ENCODE data around the gene OPRL1.

The OPRL1 gene

DNA sequence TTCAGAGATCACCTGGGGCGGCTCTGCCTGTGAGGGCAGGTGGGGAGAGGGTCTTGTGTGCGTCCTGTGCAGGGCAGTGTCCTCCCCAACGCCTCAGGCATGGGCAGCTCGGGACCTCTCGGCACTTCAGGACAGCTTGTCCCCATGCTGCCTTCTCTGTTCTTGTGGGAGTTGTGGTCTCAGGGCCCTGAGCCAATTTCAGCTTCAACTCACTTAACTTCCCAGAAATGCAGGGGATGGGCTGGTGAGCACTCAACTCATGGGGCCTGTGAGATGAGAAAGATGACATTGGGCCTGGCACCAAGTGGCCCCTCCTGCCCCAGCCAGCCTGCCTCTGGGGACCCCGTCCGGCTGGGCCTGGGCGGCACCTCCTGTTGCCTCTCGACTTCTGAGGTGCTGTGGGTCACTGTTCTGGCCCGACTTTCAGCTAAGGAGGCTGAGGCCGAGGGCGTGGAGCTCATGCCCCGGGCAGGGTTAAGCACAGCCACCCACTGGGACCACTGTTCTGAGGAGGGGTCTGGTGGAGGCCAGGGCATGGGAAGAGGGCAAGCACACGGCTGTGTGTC is 7.3 kb upstream of the OPRL1 start:
- DNase-seq, result no peak

GRCh38 chr20:64073476-64074183 is 6.3 kb upstream of the OPRL1 start:
- DNase-seq, result no peak

DNA sequence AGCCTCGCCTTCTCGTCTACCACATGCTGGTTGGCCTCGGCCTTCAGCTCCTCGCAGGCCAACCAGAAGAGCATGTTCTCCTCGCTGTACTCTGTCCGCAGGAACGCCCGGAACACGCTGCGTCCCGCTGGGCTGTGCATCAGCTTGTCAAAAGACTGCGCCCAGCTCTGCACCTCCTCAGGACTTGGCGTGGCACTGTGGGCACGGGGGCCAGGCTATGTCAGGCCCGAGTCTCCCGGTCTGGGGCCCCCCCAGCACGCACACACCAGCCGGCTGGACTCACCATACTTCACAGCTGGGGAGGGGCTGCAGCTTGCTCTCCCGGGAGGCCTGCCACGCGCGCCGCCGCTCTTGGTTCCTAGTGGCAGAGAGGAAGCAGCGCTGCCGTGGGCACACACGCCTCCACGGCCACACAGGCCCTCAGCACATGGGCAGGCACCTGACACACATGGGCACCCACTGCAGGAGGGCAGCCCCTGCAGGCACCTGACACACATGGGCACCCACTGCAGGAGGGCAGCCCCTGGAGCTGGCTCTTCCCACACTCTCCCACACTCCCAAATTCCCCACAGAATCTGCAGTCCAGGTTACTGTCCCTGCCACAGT is 5.6 kb upstream of the OPRL1 start:
- no peak for DNase-seq

- DNase-seq, result no peak
Observed at GRCh38 chr20:64074963-64075362, 4.9 kb upstream of the OPRL1 start.

DNA sequence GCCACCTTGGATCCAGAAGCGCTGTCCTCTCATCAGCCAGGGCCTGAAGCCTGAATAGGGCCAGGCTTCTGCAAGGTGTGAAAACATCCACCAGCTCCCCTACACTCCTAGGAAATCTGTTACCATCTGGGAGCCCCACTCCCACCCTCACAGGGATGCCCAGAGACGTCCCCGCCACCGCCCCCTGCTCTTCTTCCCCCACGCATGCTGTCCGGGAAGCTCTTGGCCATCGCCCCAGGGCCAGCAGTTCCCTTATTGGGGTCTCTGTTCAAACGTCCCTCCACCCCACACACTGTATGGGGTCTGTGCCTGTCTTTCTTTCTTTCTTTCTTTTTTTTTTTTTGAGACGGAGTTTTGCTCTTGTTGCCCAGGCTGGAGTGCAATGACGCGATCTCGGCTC is 4.3 kb upstream of the OPRL1 start:
- no peak for DNase-seq

- DNase-seq, result no peak
Observed at GRCh38 chr20:64076061-64076997, 3.6 kb upstream of the OPRL1 start.

DNA sequence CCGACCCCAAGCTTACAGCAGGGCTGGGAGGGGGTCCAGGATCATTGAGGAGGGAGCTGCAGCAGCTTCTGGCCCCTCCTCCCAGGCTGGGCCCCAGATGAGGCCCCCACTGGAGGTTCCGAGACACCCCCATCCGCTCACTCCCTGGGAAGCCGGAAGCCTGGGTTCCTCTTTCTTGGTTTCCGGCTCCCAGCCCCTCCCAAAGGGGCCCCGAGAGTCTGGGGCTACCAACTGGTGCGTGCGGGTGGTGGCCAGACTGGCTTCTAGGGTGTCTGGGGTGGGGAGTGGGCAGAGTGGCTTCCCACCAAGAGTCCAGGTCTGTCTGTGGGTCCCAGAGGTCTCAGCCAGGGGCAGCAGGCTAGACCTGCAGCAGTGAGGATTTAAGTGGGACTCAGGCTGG is 2.8 kb upstream of the OPRL1 start:
- DNase-seq, result no peak

DNA sequence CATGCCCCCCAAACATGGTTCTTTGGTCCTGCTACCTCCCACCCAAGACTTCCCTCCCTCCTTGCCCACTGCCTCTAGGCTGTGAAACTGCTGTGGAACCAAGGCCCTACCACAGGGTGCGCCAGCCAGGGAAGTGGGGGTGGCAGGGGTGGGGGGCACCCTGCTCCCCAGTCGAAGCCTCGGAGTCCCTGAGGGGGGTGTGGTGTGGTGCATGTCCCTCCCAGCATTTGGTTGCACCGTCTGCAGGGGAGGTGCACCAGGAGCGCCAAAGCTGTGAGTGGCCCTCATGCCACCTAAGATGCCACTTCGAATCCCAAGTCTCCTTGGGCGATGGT is 2.4 kb upstream of the OPRL1 start:
- no peak for DNase-seq

DNA sequence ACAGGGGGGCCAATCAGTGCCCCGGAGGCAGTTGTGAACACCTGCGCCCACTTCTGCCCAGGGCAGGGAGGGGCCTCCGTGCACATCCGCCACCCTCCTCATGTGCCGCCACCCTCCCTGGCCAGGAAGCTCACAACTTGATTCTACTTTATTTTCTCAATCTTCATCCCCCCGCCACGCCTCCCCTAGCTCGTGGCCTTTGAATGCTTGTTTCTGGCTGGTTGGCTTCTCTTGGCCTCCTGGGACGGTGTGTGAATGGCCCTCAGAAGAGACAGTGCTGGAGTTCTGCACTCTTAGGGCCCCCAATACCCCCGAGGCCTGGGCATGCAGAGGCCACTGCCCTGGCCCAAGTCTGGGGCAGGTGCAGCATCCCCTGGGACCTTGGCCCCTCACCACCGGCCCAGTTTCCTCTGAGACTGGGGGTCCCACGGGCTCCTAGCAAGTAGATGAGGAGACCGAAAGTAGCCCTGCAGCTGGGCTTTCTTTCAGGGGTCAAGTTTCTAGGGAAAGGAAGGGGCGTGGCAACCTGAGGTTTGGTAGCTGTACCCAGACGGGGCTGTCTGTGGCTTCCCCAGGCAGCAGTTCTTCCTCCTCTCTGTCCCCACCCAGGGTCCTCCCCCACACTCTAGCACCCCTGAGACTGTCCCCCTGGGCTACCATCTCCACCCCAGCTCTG is 1.9 kb upstream of the OPRL1 start:
- no peak for DNase-seq

DNA sequence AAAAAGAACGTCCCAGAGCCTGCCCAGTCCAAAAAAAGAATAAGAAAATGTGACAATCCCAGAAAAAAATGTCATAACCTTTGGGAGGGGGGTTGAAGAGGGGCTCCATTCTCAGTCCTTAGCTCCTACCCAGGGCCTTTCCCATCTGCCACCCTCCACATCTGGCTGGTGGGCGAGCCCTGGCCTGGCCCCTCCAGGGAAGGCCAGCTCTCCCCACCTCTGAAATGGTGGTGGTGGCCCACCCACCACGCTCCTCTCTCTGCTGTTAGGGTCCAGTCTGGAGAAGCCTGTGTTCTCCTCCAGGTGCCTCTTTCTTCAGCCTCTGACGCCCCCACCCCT is 979 bp upstream of the OPRL1 start:
- no peak for DNase-seq

GRCh38 chr20:64079273-64080012 is 439 bp upstream of the OPRL1 start, which contains the start of gene RGS19:
Gene RGS19, minus strand, starts transcription at chr20:64079518. Its CDS starts 2,632 bp downstream, at chr20:64076886.
- DNase-seq, result peak; percentile 72

- DNase-seq, result no peak
Observed at GRCh38 chr20:64080813-64081623, 1.1 kb downstream of the OPRL1 start.

DNA sequence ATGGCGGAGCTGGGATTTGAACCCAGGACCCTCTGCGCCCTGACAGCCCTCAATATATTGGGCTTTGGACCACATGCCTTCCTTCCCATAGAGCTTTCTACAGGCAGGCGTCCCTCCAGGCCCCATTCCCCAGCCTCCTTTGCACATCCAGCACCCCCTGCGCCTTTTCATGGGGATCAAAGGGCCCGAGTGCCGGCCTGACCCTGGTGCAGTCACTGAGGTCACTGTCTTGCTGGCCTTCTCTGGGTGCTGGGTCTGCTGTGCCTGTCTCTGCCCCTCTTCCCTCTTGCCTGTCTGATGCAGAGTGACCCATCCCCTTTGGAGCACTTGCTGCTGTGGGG is 1.7 kb downstream of the OPRL1 start:
- no peak for DNase-seq

DNA sequence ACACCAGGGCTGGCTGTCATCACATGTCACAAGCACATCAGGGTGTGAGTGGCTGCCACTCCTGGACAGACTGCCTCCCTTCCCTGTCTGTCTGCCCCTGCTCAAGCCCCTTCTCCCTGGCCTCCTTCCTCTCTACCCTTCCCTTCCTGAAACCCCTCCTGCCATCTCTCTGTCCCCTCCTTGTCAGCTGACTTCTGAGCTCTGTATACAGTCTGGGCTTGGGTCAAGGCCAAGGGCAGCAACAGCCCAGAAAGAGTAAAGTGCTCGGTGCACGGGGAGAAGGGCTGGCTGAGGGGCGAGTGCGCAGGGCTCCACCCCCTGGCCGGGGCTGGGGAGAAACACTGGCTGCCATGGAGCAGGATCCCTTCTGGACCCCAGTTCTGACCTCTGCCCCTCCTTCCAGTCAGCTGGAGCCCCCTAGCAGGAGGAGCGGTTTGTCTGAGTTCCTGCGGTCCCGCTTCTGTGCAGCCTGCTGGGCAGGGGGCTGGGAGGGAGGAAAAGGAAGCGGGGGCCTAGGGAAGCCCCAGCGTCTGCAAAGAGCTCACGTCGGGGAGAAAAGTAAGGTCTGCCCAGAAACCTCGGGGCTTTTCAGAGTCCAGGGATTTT is 2.3 kb downstream of the OPRL1 start:
- no peak for DNase-seq

GRCh38 chr20:64082820-64083377 is 3.0 kb downstream of the OPRL1 start:
- no peak for DNase-seq

GRCh38 chr20:64083378-64083803 is 3.5 kb downstream of the OPRL1 start:
- peak; percentile 87 for DNase-seq

DNA sequence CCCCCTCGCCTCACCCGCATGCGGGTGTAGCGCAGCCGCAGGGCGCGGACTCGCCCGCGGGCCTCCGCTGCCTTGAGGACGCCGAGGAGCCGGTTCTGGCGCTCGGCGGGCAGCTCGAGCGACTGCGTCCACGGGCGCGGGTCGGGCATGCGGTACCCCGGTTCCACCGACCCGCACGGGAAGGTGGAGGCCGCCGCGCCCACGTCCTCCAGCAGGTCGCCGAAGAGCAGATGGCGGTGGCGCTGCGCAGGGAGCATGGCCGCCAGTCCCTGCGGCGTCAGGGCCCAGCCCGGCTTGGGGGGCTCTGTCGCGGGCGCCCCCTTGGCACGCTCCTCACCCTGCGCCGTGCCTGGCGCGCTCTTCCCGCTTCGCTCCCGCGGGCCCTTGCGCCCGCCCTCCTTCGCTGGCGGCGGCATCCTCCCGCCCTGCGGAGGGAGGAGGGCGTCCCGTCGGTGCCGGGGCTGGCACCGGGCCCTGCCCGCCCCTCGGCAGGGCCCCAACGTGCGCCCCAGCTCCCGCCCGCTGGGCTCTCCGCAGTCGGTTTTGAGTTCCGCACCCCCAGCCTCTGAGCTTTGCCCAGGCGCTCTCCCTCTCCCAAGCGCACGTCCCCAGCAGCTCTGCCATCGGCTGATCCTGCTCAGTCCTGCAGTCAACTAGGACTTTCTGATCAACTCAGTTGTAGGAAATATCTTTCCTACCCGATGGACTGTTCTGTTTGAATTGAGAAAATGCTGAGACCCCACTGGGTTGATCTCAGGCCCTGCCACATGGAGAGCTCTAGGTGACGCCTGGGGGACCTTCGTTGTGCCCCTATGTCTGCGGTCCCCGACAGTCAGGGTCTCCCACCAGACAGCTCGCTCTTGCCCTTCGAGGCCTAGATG is 4.2 kb downstream of the OPRL1 start, which contains the start of gene LKAAEAR1:
TSS of gene LKAAEAR1 (minus strand) at position 595 of the 881 bp plus-strand sequence. CDS start at position 416, 179 bp downstream.
- peak; percentile 64 for DNase-seq

DNA sequence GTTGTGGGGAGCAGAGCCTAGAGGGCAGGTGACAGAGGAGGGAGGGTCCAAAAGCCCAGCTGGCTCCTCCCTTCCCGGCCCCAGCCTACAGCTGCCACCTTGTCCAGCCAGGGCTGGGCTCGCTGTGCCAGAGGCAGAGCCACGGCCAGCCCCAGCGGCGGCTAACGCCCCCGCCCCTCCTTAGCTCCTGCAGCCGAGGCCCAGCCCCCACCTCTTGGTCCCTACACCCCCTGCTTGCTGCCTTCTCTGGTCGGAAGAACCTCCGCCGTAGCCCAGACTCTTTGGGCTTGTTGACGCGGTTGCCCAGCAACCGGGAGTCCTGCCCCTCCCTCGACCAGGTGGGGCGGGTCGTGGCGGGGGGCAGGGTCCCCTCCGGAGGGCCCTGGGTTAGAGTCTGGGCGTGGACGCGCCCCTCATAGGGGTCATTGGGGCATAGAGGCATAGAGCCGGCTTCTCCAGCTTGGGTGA is 4.8 kb downstream of the OPRL1 start:
- no peak for DNase-seq

DNA sequence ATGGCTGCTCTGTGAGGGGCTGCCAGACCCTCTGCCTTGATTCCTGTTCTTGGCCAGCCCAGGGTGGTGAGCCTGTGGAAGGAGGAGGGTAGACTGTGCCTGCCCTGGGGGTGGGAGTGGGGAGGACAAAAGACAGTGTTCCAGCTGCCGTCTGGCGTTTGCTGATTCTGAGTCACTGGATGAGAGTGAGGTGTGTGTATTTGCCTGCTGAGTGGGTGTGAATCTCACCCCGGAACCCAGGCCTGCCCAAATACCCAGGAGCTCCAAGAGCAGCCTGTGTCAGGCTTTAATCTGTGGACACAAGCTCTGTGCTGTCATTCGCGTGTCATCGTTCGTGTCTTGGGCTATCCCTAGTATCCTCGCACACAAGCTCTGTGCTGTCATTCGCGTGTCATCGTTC is 6.9 kb downstream of the OPRL1 start:
- no peak for DNase-seq
